C4-2B (cell line): ENCODE results near the gene PSME4.
"Not testable (repeated sequence)": the region's sequence is repeated elsewhere in the genome, so short reads cannot be mapped to it uniquely, and the experiment has no call there.

Experiments
- CTCF ChIP-seq: fragments of 450-650 bp; conservative IDR thresholded peaks from 2 replicates; pipeline ENCODE4 v1.5.1; 2017; ENCODE audit warnings: mild to moderate bottlenecking
- ZFX ChIP-seq: fragments of 450-650 bp; IDR thresholded peaks from 2 replicates; pipeline ENCODE4 v1.6.1; 2017

GRCh38 chr2:53961478-53962216 is 9.1 kb downstream of the PSME4 start:
- not testable (repeated sequence) for TF ChIP-seq CTCF, ZFX
